ENCODE data around the gene ACTRT3.

ACTRT3 gene

DNA sequence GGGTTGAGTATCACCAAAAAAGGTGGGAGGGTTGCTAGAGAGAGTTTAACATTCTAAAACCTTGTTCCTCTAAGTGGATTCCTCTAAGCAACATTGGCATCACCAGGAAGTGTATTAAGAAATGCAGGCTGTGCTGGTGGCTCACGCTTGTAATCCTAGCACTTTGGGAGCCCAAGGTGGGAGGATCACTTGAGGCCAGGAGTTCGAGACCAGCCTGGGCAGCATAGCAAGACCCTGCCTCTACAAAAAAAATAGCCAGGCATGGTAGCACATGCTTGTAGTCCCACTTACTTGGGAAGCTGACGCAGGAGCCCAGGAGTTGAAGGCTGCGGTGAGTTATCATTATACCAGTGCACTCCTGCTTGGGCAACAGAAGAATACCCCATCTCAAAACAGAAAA is 8.5 kb upstream of the ACTRT3 start:
- Histone ChIP-seq H3K79me2 (ENCODE audit: insufficient read depth, low read depth) (peaks cover 26% of the 10 kb centered on the region), H2AFZ (ENCODE audit: low read depth) (no peak overlapping the region), H3K4me1 (ENCODE audit: low read depth, poor library complexity, severe bottlenecking) (peaks cover 21% of the 10 kb centered on the region), H3K27ac (no peak overlapping the region), H3K27me3 (ENCODE audit: insufficient read depth, low read depth) (no peaks in the 10 kb centered on the region), H3K36me3 (ENCODE audit: insufficient read depth) (peaks cover 12% of the 10 kb centered on the region; the same call in 1 of the 2 replicates), H3K4me3 (IDR thresholded peaks at IDR 0.05; ENCODE audit: insufficient read depth, low read depth, low read length) (no peak overlapping the region), H3K4me2 (no peak overlapping the region), H4K20me1 (ENCODE audit: insufficient read depth) (no peaks in the 10 kb centered on the region), H3K9ac (no peak overlapping the region)
- TF ChIP-seq, protein P1, sequence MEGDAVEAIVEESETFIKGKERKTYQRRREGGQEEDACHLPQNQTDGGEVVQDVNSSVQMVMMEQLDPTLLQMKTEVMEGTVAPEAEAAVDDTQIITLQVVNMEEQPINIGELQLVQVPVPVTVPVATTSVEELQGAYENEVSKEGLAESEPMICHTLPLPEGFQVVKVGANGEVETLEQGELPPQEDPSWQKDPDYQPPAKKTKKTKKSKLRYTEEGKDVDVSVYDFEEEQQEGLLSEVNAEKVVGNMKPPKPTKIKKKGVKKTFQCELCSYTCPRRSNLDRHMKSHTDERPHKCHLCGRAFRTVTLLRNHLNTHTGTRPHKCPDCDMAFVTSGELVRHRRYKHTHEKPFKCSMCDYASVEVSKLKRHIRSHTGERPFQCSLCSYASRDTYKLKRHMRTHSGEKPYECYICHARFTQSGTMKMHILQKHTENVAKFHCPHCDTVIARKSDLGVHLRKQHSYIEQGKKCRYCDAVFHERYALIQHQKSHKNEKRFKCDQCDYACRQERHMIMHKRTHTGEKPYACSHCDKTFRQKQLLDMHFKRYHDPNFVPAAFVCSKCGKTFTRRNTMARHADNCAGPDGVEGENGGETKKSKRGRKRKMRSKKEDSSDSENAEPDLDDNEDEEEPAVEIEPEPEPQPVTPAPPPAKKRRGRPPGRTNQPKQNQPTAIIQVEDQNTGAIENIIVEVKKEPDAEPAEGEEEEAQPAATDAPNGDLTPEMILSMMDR (conservative IDR thresholded peaks at IDR 0.05; ENCODE audit: low read depth, low read length) = no peak

DNA sequence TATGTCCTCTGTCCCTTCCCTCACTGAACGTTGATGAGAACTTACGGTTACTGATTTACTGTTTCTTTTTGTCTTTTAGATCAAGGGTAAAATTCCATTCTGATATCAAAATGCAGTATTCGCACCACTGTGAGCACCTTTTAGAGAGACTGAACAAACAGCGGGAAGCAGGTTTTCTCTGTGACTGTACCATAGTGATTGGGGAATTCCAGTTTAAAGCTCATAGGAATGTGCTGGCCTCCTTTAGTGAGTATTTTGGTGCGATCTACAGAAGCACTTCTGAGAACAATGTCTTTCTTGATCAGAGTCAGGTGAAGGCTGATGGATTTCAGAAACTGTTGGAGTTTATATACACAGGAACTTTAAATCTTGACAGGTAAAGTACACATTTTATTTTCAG is 4.8 kb upstream of the ACTRT3 start:
- TF ChIP-seq, protein P1 (conservative IDR thresholded peaks at IDR 0.05; ENCODE audit: low read depth, low read length) = no peak
- Histone ChIP-seq H3K27me3 (ENCODE audit: insufficient read depth, low read depth) (no peaks in the 10 kb centered on the region), H3K9ac (peak overlapping the region; percentile 97; the same call in 1 of the 2 replicates), H3K79me2 (ENCODE audit: insufficient read depth, low read depth) (peaks cover 26% of the 10 kb centered on the region), H3K4me2 (peak overlapping the region; percentile 59), H4K20me1 (ENCODE audit: insufficient read depth) (no peaks in the 10 kb centered on the region), H3K4me3 (IDR thresholded peaks at IDR 0.05; ENCODE audit: insufficient read depth, low read depth, low read length) (no peak overlapping the region), H3K4me1 (ENCODE audit: low read depth, poor library complexity, severe bottlenecking) (peaks cover 21% of the 10 kb centered on the region), H2AFZ (ENCODE audit: low read depth) (no peak overlapping the region), H3K27ac (peak overlapping the region; percentile 89), H3K36me3 (ENCODE audit: insufficient read depth) (0 out of 2 replicates have a peak, but pooled peaks cover 5% of the 10 kb centered on the region)

DNA sequence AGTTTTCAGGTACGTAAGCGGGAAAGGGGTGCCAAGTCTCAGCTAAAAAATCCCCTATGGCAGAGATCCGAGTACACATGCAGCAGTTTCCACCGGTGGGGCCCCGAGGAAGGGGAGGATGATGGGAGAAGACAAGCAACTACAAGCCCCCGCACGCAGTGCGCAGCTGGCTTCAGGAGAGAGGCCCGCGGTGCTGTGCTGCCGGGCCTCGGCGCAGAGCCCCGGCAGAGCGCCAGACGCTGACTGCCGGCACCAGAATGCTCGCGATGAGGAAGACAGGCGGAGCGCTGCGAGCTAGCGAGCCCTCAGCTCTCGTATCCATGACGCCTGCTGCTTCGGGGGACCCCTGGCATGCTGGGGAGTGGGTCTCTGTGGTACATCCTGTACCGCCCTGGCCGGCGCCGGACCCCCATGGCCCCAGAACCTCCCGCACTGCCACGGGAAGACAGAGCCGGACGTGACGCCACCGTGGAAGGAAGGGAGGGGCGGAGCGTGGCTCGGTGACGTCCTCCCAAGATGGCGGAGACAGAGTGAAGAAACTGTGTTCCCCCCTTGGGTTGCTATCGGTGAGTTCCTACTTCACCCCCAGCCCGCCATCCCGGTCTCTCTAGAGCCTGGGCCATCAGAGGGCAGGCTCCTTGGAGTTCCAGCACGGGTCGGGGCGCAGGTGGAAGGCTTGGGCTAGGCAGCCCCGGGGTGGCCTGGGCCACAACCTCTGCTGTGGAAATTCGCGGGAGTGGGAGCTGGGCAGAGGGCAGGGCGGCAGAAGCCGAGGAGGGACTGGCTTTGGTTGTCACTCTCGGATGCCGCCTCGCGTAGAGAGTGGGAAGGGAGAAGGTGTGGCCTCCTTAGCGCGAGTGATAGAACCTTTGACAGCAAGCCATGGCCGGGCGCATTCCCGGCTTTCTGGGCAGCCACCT is 3.8 kb upstream of the ACTRT3 start, which contains the start of gene MYNN:
MYNN (plus strand) TSS at position 500 of the 920 bp plus-strand sequence. CDS start 900 bp downstream, outside the sequence.
- H3K4me2 ChIP-seq = peak within 1 kb of the TSS; percentile 59

DNA sequence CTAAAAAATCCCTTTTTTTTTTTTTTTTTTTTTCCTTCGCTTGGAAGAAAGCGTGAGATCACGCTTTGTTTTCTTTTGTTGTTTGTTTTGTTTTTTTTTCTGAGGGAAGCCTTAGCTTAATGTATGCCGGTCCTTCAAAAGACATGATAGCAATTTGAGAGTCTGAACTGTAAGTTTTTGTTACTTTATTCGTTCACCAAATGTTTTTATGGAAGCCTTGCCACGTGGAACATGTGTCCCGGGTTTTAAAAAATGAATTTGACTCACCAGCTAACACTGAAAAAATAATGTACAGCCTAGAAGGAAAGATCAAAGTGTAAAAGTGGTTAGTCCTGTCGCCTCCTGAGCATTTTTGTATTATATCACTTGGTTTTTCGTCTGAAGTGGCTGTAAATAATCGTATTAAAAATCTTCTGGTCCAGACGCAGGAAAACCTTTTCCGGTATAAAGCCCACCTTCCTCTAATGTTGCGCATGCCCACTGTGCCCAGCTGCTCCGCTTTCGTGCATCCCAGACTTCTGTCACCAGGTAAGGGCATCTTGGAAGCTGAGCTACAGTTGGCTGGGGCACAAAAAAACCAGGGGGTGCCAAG is 3.0 kb upstream of the ACTRT3 start:
- H3K9ac ChIP-seq = peak overlapping the region; percentile 97
- H3K36me3 ChIP-seq (ENCODE audit: insufficient read depth) = no peaks in the 10 kb centered on the region
- no peaks in the 10 kb centered on the region for H3K27me3 ChIP-seq (ENCODE audit: insufficient read depth, low read depth)
- TF ChIP-seq, protein P1 (conservative IDR thresholded peaks at IDR 0.05; ENCODE audit: low read depth, low read length) = 0 out of 2 replicates have a peak, but pooled peaks have one; percentile 8
- H3K4me3 ChIP-seq (IDR thresholded peaks at IDR 0.05; ENCODE audit: insufficient read depth, low read depth, low read length) = peak overlapping the region; percentile 94
- peak overlapping the region; percentile 89 for H3K27ac ChIP-seq
- H3K4me2 ChIP-seq = peak overlapping the region; percentile 59
- no peaks in the 10 kb centered on the region for H4K20me1 ChIP-seq (ENCODE audit: insufficient read depth)
- peaks cover 26% of the 10 kb centered on the region for H3K79me2 ChIP-seq (ENCODE audit: insufficient read depth, low read depth)
- peak overlapping the region; percentile 86 for H2AFZ ChIP-seq (ENCODE audit: low read depth)
- H3K4me1 ChIP-seq (ENCODE audit: low read depth, poor library complexity, severe bottlenecking) = peaks cover 21% of the 10 kb centered on the region

More for the DNA sequence above, 3.8 kb upstream of the ACTRT3 start, which contains the start of gene MYNN:
- TF ChIP-seq, protein P1 (conservative IDR thresholded peaks at IDR 0.05; ENCODE audit: low read depth, low read length) = peak; percentile 44; the same call in 1 of the 2 replicates
- Histone ChIP-seq H3K4me1 (ENCODE audit: low read depth, poor library complexity, severe bottlenecking) (peaks cover 21% of the 10 kb centered on the region), H3K27ac (peak within 1 kb of the TSS; percentile 89), H3K4me3 (IDR thresholded peaks at IDR 0.05; ENCODE audit: insufficient read depth, low read depth, low read length) (peak within 1 kb of the TSS; percentile 94), H3K79me2 (ENCODE audit: insufficient read depth, low read depth) (peaks cover 26% of the 10 kb centered on the region), H3K9ac (peak within 1 kb of the TSS; percentile 97), H3K27me3 (ENCODE audit: insufficient read depth, low read depth) (no peaks in the 10 kb centered on the region), H2AFZ (ENCODE audit: low read depth) (peak within 1 kb of the TSS; percentile 86), H3K36me3 (ENCODE audit: insufficient read depth) (no peaks in the 10 kb centered on the region), H4K20me1 (ENCODE audit: insufficient read depth) (no peaks in the 10 kb centered on the region)
